ENCODE measurements around the gene DNAJC22.
"Not testable (repeated sequence)": the region's sequence is repeated elsewhere in the genome, so short reads cannot be mapped to it uniquely, and the experiment has no call there.

The DNAJC22 gene

GRCh38 chr12:49331380-49332222, 15.1 kb upstream of the DNAJC22 start:
- DNase-seq, result no peak

GRCh38 chr12:49332441-49332861, 14.2 kb upstream of the DNAJC22 start:
- DNase-seq, result no peak

GRCh38 chr12:49332891-49333371, 13.8 kb upstream of the DNAJC22 start:
- DNase-seq, result no peak

GRCh38 chr12:49333778-49334177, 12.9 kb upstream of the DNAJC22 start:
- DNase-seq, result not testable (repeated sequence)

- DNase-seq, result no peak
Observed at GRCh38 chr12:49334226-49334625, 12.5 kb upstream of the DNAJC22 start.

GRCh38 chr12:49334681-49335080, 12.0 kb upstream of the DNAJC22 start:
- DNase-seq, result no peak

- DNase-seq, result no peak
Observed at GRCh38 chr12:49335118-49335954, 11.4 kb upstream of the DNAJC22 start.

GRCh38 chr12:49335955-49336644, 10.6 kb upstream of the DNAJC22 start:
- DNase-seq, result no peak

GRCh38 chr12:49336645-49337584, 9.8 kb upstream of the DNAJC22 start, which contains the start of gene C1QL4:
TSS of gene C1QL4 (minus strand) at chr12:49337188. CDS start at chr12:49336477, 711 bp downstream.
- peak; percentile 83 for DNase-seq

- no peak for DNase-seq
Observed at GRCh38 chr12:49338830-49339463, 7.7 kb upstream of the DNAJC22 start.

- DNase-seq, result no peak
Observed at GRCh38 chr12:49339464-49339861, 7.2 kb upstream of the DNAJC22 start.

GRCh38 chr12:49340095-49340870, 6.4 kb upstream of the DNAJC22 start:
- DNase-seq, result no peak

- no peak for DNase-seq
Observed at GRCh38 chr12:49340971-49341776, 5.5 kb upstream of the DNAJC22 start.

- no peak for DNase-seq
Observed at GRCh38 chr12:49341777-49342065, 5.0 kb upstream of the DNAJC22 start.

GRCh38 chr12:49342066-49342913, 4.4 kb upstream of the DNAJC22 start:
- DNase-seq, result peak; percentile 59

GRCh38 chr12:49342914-49343731, 3.6 kb upstream of the DNAJC22 start:
- no peak for DNase-seq

- no peak for DNase-seq
Observed at GRCh38 chr12:49344486-49345050, 2.1 kb upstream of the DNAJC22 start.

Measured in effector CD4-positive, alpha-beta T cell (primary cell).